ENCODE data around the gene OLFML2A. TPM values are rescaled to one million over a fixed set of nuclear protein-coding genes. Genes with fewer than 3 reads are reported as not detected.
A peak's percentile ranks its signal among the peaks of the same experiment; 100 is the strongest.
"Not testable (repeated sequence)": the region's sequence is repeated elsewhere in the genome, so short reads cannot be mapped to it uniquely, and the experiment has no call there.

Gene OLFML2A
- total RNA-seq, 1 experiment from 2014 or later, result 1.4 TPM

GRCh38 chr9:124770359-124771020 lies 6.4 kb upstream of the OLFML2A start:
- intact Hi-C loops (cut with micrococcal nuclease; ENCODE audit: unreplicated experiment), result loop anchor here (5.0 kb wide), 1 partner anchor 372 kb away; the partner anchor contains the start of gene SCAI
- peak overlapping the region; percentile 94 for H3K27ac ChIP-seq (ENCODE audit: low read depth, low read length, poor library complexity, severe bottlenecking)
- BruUV-seq (replicated peaks), result no TSS peak
- DNase-seq (ENCODE audit: low spot score), result peak; percentile 45
- CTCF ChIA-PET, result interaction anchor here (0.6 to 3.0 kb wide), 3 partner anchors 77 to 83 kb away, joined by 3 to 58 read pairs (median 4); partner anchors contain the start of gene WDR38
- peak overlapping the region; percentile 67 for H3K4me3 ChIP-seq (ENCODE audit: low read depth, low read length, poor library complexity, severe bottlenecking)
- no peaks in the 10 kb centered on the region for H3K36me3 ChIP-seq (ENCODE audit: insufficient read depth, low read length, poor library complexity, severe bottlenecking)
- no peaks in the 10 kb centered on the region for H3K27me3 ChIP-seq (replicated peaks; ENCODE audit: insufficient read depth, low read depth, low read length, poor library complexity)
- no peak for TF ChIP-seq EZH2 (IDR thresholded peaks at IDR 0.05; ENCODE audit: borderline replicate concordance, low read depth, low read length, poor library complexity, severe bottlenecking)
- no peak for TF ChIP-seq CTCF (conservative IDR thresholded peaks at IDR 0.05; ENCODE audit: low read depth, low read length)
- no peaks in the 10 kb centered on the region for H3K9me3 ChIP-seq (ENCODE audit: low read depth, low read length, poor library complexity, severe bottlenecking)
- POLR2A ChIA-PET (ENCODE audit: low non-redundant PET), result no interaction called here
- peaks cover 32% of the 10 kb centered on the region for H3K4me1 ChIP-seq (ENCODE audit: insufficient read depth, low read length, poor library complexity, severe bottlenecking)

GRCh38 chr9:124771021-124771866 lies 5.7 kb upstream of the OLFML2A start, which contains the start of gene NR6A1:
NR6A1 (minus strand) TSS chr9:124771311.
- 0 out of 2 replicates have a peak, but pooled peaks have one; percentile 22 for TF ChIP-seq CTCF (conservative IDR thresholded peaks at IDR 0.05; ENCODE audit: low read depth, low read length)
- TF ChIP-seq EZH2 (IDR thresholded peaks at IDR 0.05; ENCODE audit: borderline replicate concordance, low read depth, low read length, poor library complexity, severe bottlenecking), result no peak
- peak within 1 kb of the TSS; percentile 94 for H3K27ac ChIP-seq (ENCODE audit: low read depth, low read length, poor library complexity, severe bottlenecking)
- no TSS peak for BruUV-seq (replicated peaks)
- ChIA-PET CTCF (interaction anchor here (0.6 to 3.0 kb wide), 5 partner anchors 59 to 81 kb away, joined by 3 to 58 read pairs (median 3); partner anchors contain the start of gene WDR38), POLR2A (ENCODE audit: low non-redundant PET) (interaction anchor here (0.6 kb wide), 1 partner anchor 358 kb away, joined by 3 read pairs; no protein-coding TSS in a partner anchor)
- no peaks in the 10 kb centered on the region for H3K36me3 ChIP-seq (ENCODE audit: insufficient read depth, low read length, poor library complexity, severe bottlenecking)
- no peaks in the 10 kb centered on the region for H3K27me3 ChIP-seq (replicated peaks; ENCODE audit: insufficient read depth, low read depth, low read length, poor library complexity)
- peak within 1 kb of the TSS; percentile 67 for H3K4me3 ChIP-seq (ENCODE audit: low read depth, low read length, poor library complexity, severe bottlenecking)
- peak; percentile 99 for DNase-seq (ENCODE audit: low spot score)
- H3K9me3 ChIP-seq (ENCODE audit: low read depth, low read length, poor library complexity, severe bottlenecking), result no peaks in the 10 kb centered on the region
- intact Hi-C loops (cut with micrococcal nuclease; ENCODE audit: unreplicated experiment), result loop anchor here (5.0 kb wide), 1 partner anchor 371 kb away; the partner anchor contains the start of gene SCAI
- H3K4me1 ChIP-seq (ENCODE audit: insufficient read depth, low read length, poor library complexity, severe bottlenecking), result peaks cover 29% of the 10 kb centered on the region

GRCh38 chr9:124771867-124772679 lies 4.9 kb upstream of the OLFML2A start:
- TF ChIP-seq EZH2 (IDR thresholded peaks at IDR 0.05; ENCODE audit: borderline replicate concordance, low read depth, low read length, poor library complexity, severe bottlenecking) (no peak), CTCF (conservative IDR thresholded peaks at IDR 0.05; ENCODE audit: low read depth, low read length) (peak; percentile 95)
- no TSS peak for BruUV-seq (replicated peaks)
- H3K9me3 ChIP-seq (ENCODE audit: low read depth, low read length, poor library complexity, severe bottlenecking), result no peaks in the 10 kb centered on the region
- intact Hi-C loops (cut with micrococcal nuclease; ENCODE audit: unreplicated experiment), result loop anchor here (5.0 kb wide), 1 partner anchor 370 kb away; the partner anchor contains the start of gene SCAI
- peak overlapping the region; percentile 94 for H3K27ac ChIP-seq (ENCODE audit: low read depth, low read length, poor library complexity, severe bottlenecking)
- no peaks in the 10 kb centered on the region for H3K36me3 ChIP-seq (ENCODE audit: insufficient read depth, low read length, poor library complexity, severe bottlenecking)
- peak overlapping the region; percentile 67 for H3K4me3 ChIP-seq (ENCODE audit: low read depth, low read length, poor library complexity, severe bottlenecking)
- H3K4me1 ChIP-seq (ENCODE audit: insufficient read depth, low read length, poor library complexity, severe bottlenecking), result peaks cover 24% of the 10 kb centered on the region
- ChIA-PET CTCF (interaction anchor here (0.6 to 3.0 kb wide), 6 partner anchors 12 to 155 kb away, joined by 3 to 58 read pairs (median 3); partner anchors contain the start of gene WDR38), POLR2A (ENCODE audit: low non-redundant PET) (no interaction called here)
- no peaks in the 10 kb centered on the region for H3K27me3 ChIP-seq (replicated peaks; ENCODE audit: insufficient read depth, low read depth, low read length, poor library complexity)
- peak; percentile 85 for DNase-seq (ENCODE audit: low spot score)

GRCh38 chr9:124772877-124773276 lies 4.1 kb upstream of the OLFML2A start:
- H3K36me3 ChIP-seq (ENCODE audit: insufficient read depth, low read length, poor library complexity, severe bottlenecking); H3K4me3 ChIP-seq (ENCODE audit: low read depth, low read length, poor library complexity, severe bottlenecking); DNase-seq (ENCODE audit: low spot score); POLR2A ChIA-PET (ENCODE audit: low non-redundant PET); H3K27ac ChIP-seq (ENCODE audit: low read depth, low read length, poor library complexity, severe bottlenecking); BruUV-seq (replicated peaks); H3K27me3 ChIP-seq (replicated peaks; ENCODE audit: insufficient read depth, low read depth, low read length, poor library complexity); H3K9me3 ChIP-seq (ENCODE audit: low read depth, low read length, poor library complexity, severe bottlenecking): not testable (repeated sequence)
- H3K4me1 ChIP-seq (ENCODE audit: insufficient read depth, low read length, poor library complexity, severe bottlenecking), result peaks cover 16% of the 10 kb centered on the region
- intact Hi-C loops (cut with micrococcal nuclease; ENCODE audit: unreplicated experiment), result loop anchor here (5.0 kb wide), 1 partner anchor 369 kb away; the partner anchor contains the start of gene SCAI
- CTCF ChIA-PET, result interaction anchor here (1.1 to 3.0 kb wide), 3 partner anchors 60 to 156 kb away, joined by 3 to 58 read pairs (median 3); partner anchors contain the start of gene WDR38

Data from A673 (cell line).